Measurements from ENCODE around the gene BAIAP2L1. TPM values are rescaled to one million over a fixed set of nuclear protein-coding genes. Genes with fewer than 3 reads are reported as not detected.

Gene BAIAP2L1
- total and polyA plus RNA-seq, 7 donors: 0.27 to 44.2 (median 3.0) TPM

GRCh38 chr7:98362517-98362916, 38.4 kb downstream of the BAIAP2L1 start:
- intact Hi-C loops (cut with DNase I): no loop called here
- no peak for DNase-seq

GRCh38 chr7:98360221-98361130, 40.4 kb downstream of the BAIAP2L1 start:
- TF ChIP-seq POLR2AphosphoS5 (IDR thresholded peaks at IDR 0.05) (no peak), POLR2A (IDR thresholded peaks at IDR 0.05) (no peak), EP300 (IDR thresholded peaks at IDR 0.05) (no peak), CTCF (IDR thresholded peaks at IDR 0.05) (no peak)
- H3K4me1 ChIP-seq: no peaks in the 10 kb centered on the region
- no peak overlapping the region for H3K4me3 ChIP-seq
- H3K27ac ChIP-seq: no peak overlapping the region
- intact Hi-C loops (cut with DNase I): no loop called here
- 16 to 59% methylated on average over 10 of the region's 10 CpGs for WGBS, 2 donors
- no peak for DNase-seq
- no peaks in the 10 kb centered on the region for H3K36me3 ChIP-seq
- no peaks in the 10 kb centered on the region for H3K27me3 ChIP-seq
- no peaks in the 10 kb centered on the region for H3K9me3 ChIP-seq

More at GRCh38 chr7:98362517-98362916, 38.4 kb downstream of the BAIAP2L1 start:
- Histone ChIP-seq H3K27ac (no peak overlapping the region), H3K4me3 (no peak overlapping the region), H3K4me1 (no peaks in the 10 kb centered on the region), H3K36me3 (no peaks in the 10 kb centered on the region), H3K9me3 (no peaks in the 10 kb centered on the region), H3K27me3 (no peaks in the 10 kb centered on the region)
- 88 to 90% methylated on average over 4 of the region's 4 CpGs for WGBS, 2 donors
- TF ChIP-seq POLR2AphosphoS5 (IDR thresholded peaks at IDR 0.05) (no peak), CTCF (IDR thresholded peaks at IDR 0.05) (no peak), POLR2A (IDR thresholded peaks at IDR 0.05) (no peak), EP300 (IDR thresholded peaks at IDR 0.05) (no peak)

- H3K9me3 ChIP-seq: no peaks in the 10 kb centered on the region
- no peak overlapping the region for H3K27ac ChIP-seq
- DNase-seq: no peak
- no peaks in the 10 kb centered on the region for H3K4me1 ChIP-seq
- no peak overlapping the region for H3K4me3 ChIP-seq
- TF ChIP-seq CTCF (IDR thresholded peaks at IDR 0.05): no peak
- no peak for TF ChIP-seq EP300 (IDR thresholded peaks at IDR 0.05)
- TF ChIP-seq POLR2AphosphoS5 (IDR thresholded peaks at IDR 0.05): no peak
- no peak for TF ChIP-seq POLR2A (IDR thresholded peaks at IDR 0.05)
- intact Hi-C loops (cut with DNase I): no loop called here
- H3K36me3 ChIP-seq: no peaks in the 10 kb centered on the region
- no peaks in the 10 kb centered on the region for H3K27me3 ChIP-seq
- 89 to 91% methylated on average over 13 of the region's 13 CpGs for WGBS, 2 donors
These were observed 41.5 kb downstream of the BAIAP2L1 start for GRCh38 chr7:98359395-98359794.

- intact Hi-C loops (cut with DNase I): no loop called here
- H3K4me1 ChIP-seq: no peaks in the 10 kb centered on the region
- H3K27me3 ChIP-seq: no peaks in the 10 kb centered on the region
- no peaks in the 10 kb centered on the region for H3K36me3 ChIP-seq
- DNase-seq: no peak
- 95% methylated on average over 6 of the region's 6 CpGs for WGBS, 2 donors
- H3K4me3 ChIP-seq: no peak overlapping the region
- no peaks in the 10 kb centered on the region for H3K9me3 ChIP-seq
- no peak for TF ChIP-seq POLR2A (IDR thresholded peaks at IDR 0.05)
- no peak for TF ChIP-seq EP300 (IDR thresholded peaks at IDR 0.05)
- no peak for TF ChIP-seq CTCF (IDR thresholded peaks at IDR 0.05)
- no peak for TF ChIP-seq POLR2AphosphoS5 (IDR thresholded peaks at IDR 0.05)
- no peak overlapping the region for H3K27ac ChIP-seq
These were observed 42.2 kb downstream of the BAIAP2L1 start for GRCh38 chr7:98358706-98359105.
